Fibroblast of skin of left quadriceps (primary cell): ENCODE data around the gene AADACL4.
A peak's percentile ranks its signal among the peaks of the same experiment; 100 is the strongest.
"Not testable (repeated sequence)": the region's sequence is repeated elsewhere in the genome, so short reads cannot be mapped to it uniquely, and the experiment has no call there.

Source experiments
- DNase-seq, 2 experiments: peaks; one replicate each; pipeline ENCODE4 v3.0.0-alpha.2; 2013; ENCODE audit warnings: low read depth in 2 of 2

The AADACL4 gene

GRCh38 chr1:12711536-12711935 is 67.7 kb downstream of the AADACL4 start:
- DNase-seq: peak; percentile 43 to 55

- peak; percentile 17 to 18 for DNase-seq
Observed at GRCh38 chr1:12712076-12712475, 68.2 kb downstream of the AADACL4 start.

- DNase-seq: no peak
Observed at GRCh38 chr1:12712929-12713328, 69.0 kb downstream of the AADACL4 start.

GRCh38 chr1:12713651-12714050 is 69.8 kb downstream of the AADACL4 start:
- not testable (repeated sequence) for DNase-seq

GRCh38 chr1:12714710-12715475 is 71.0 kb downstream of the AADACL4 start:
- DNase-seq: no peak

- no peak for DNase-seq
Observed at GRCh38 chr1:12715896-12716437, 72.1 kb downstream of the AADACL4 start, which contains the start of gene AADACL3. Gene AADACL3 (plus strand): TSS chr1:12716110. CDS start chr1:12716177, 67 bp downstream.
